HCT116 (cell line): Measurements from ENCODE around the gene CXCL10. TPM values are rescaled to one million over a fixed set of nuclear protein-coding genes. Genes with fewer than 3 reads are reported as not detected.

Experiments
- ATAC-seq: fragments of 200-7000 bp; cut with Tn5 transposase; 2 replicates; pipeline ENCODE4 v1.9.1; 2020; ENCODE audit warnings: mild to moderate bottlenecking, moderate library complexity
- BruUV-seq: library from RNA; stranded (reverse); fragments of 400-500 nt; replicated peaks from 2 replicates; lab custom pipeline; 2021; lab: Mats Ljungman, UMichigan
- CTCF ChIA-PET: fragments of 300-600 bp; sonication (Branson Sonifier 250); formaldehyde crosslinking; loops from one replicate; lab custom pipeline; 2021; ENCODE audit warnings: antibody characterized with exemption; lab: Charles Lee
- POLR2A ChIA-PET: fragments of 300-600, 350-600 bp; sonication (Branson Sonifier 250); formaldehyde crosslinking; loops from one replicate; lab custom pipeline; 2021; ENCODE audit warnings: antibody characterized with exemption; lab: Charles Lee
- RAD21 ChIA-PET, 2 experiments: fragments of 300-600 bp; sonication (Branson Sonifier 250); formaldehyde crosslinking; loops; one replicate each; lab custom pipeline; 2023; ENCODE audit warnings: low total read pairs in 2 of 2; ENCODE audit not compliant: uncharacterized antibody in 2 of 2, unreplicated experiment in 2 of 2, low non-redundant PET in 1 of 2; lab: Charles Lee
- DNase-seq: peaks from one replicate; pipeline ENCODE4 v3.0.0-alpha.2; 2010; ENCODE audit warnings: low read depth, low spot score
- H2AFZ ChIP-seq: fragments of 200-600 bp; shearing (Covaris generic), sonication (generic); 2 replicates; pipeline ENCODE4 v1.6.1; 2017; ENCODE audit warnings: low read depth, mixed run types, mixed read lengths, antibody characterized with exemption, low read length; ENCODE audit not compliant: poor library complexity, severe bottlenecking
- H3K27ac ChIP-seq: 2 replicates; pipeline ENCODE4 v1.5.1; 2012; ENCODE audit warnings: low read depth, low read length
- H3K27me3 ChIP-seq: fragments of 200-600 bp; sonication (generic); 2 replicates; pipeline ENCODE4 v1.6.1; 2016; ENCODE audit warnings: mixed run types, low read length, mixed read lengths; ENCODE audit not compliant: insufficient read depth
- H3K36me3 ChIP-seq, 2 experiments: fragments of 200-500 bp in 1 of 2; fragments of 200-600 bp in 1 of 2; sonication (Bioruptor generic) in 1 of 2; sonication (generic) in 1 of 2; 2 replicates each; pipeline versions ENCODE4 v1.5.1 to v1.6.1; 2014 to 2016; ENCODE audit warnings: low read length in 2 of 2, inconsistent platforms in 1 of 2, mixed read lengths in 1 of 2, mixed run types in 1 of 2; ENCODE audit not compliant: insufficient read depth in 2 of 2, control insufficient read depth in 1 of 2
- H3K4me1 ChIP-seq, 2 experiments: fragments of 200-600 bp in 1 of 2; sonication (generic) in 1 of 2; 2 replicates each; pipeline versions ENCODE4 v1.5.1 to v1.6.1; 2012 to 2017; ENCODE audit warnings: low read length in 2 of 2, inconsistent platforms in 1 of 2, mild to moderate bottlenecking in 1 of 2, mixed read lengths in 1 of 2, mixed run types in 1 of 2, moderate library complexity in 1 of 2; ENCODE audit not compliant: insufficient read depth in 2 of 2, control insufficient read depth in 1 of 2
- H3K4me2 ChIP-seq: fragments of 200-600 bp; sonication (generic); 2 replicates; pipeline ENCODE4 v1.6.1; 2017; ENCODE audit warnings: mixed run types, low read length, mixed read lengths
- H3K4me3 ChIP-seq, 2 experiments: fragments of 200-600 bp in 1 of 2; sonication (generic) in 1 of 2; replicated peaks in 1 of 2; 2 replicates each; pipeline ENCODE4 v1.5.1; 2011 to 2016; ENCODE audit warnings: low read length in 2 of 2, control low read depth in 1 of 2, low read depth in 1 of 2, mild to moderate bottlenecking in 1 of 2, mixed read lengths in 1 of 2, mixed run types in 1 of 2
- H3K79me2 ChIP-seq: fragments of 200-600 bp; sonication (generic); 2 replicates; pipeline ENCODE4 v1.6.1; 2017; ENCODE audit warnings: mild to moderate bottlenecking, mixed run types, low read length, moderate library complexity, mixed read lengths; ENCODE audit not compliant: insufficient read depth
- H3K9ac ChIP-seq: fragments of 200-600 bp; sonication (generic); 2 replicates; pipeline ENCODE4 v1.6.1; 2016; ENCODE audit warnings: low read length, mixed read lengths
- H3K9me2 ChIP-seq: fragments of 200-600 bp; sonication (generic), shearing (Covaris generic); 2 replicates; pipeline ENCODE4 v1.6.1; 2017; ENCODE audit warnings: mixed run types, mild to moderate bottlenecking, moderate library complexity; ENCODE audit not compliant: insufficient read depth
- H3K9me3 ChIP-seq, 2 experiments: fragments of 200-500 bp in 1 of 2; fragments of 200-600 bp in 1 of 2; sonication (Bioruptor generic) in 1 of 2; sonication (generic) in 1 of 2; 2 replicates each; pipeline ENCODE4 v1.6.1; 2014 to 2017; ENCODE audit warnings: low read length in 2 of 2, mixed read lengths in 2 of 2, inconsistent platforms in 1 of 2, low read depth in 1 of 2, mild to moderate bottlenecking in 1 of 2, mixed run types in 1 of 2, moderate library complexity in 1 of 2; ENCODE audit not compliant: control insufficient read depth in 1 of 2, insufficient read depth in 1 of 2
- H4K20me1 ChIP-seq: fragments of 200-600 bp; sonication (generic), shearing (Covaris generic); 2 replicates; pipeline ENCODE4 v1.6.1; 2017; ENCODE audit warnings: mixed run types, mild to moderate bottlenecking, moderate library complexity; ENCODE audit not compliant: insufficient read depth
- EGR1 ChIP-seq: IDR thresholded peaks from 2 replicates; pipeline ENCODE4 v1.6.1; 2012; ENCODE audit warnings: low read depth
- FOSL1 ChIP-seq: IDR thresholded peaks from 2 replicates; pipeline ENCODE4 v1.6.1; 2012; ENCODE audit warnings: low read depth
- JUND ChIP-seq: IDR thresholded peaks from 2 replicates; pipeline ENCODE4 v1.6.1; 2012
- POLR2A ChIP-seq: IDR thresholded peaks from 2 replicates; pipeline ENCODE4 v1.7.0; 2011; ENCODE audit warnings: borderline replicate concordance; ENCODE audit not compliant: insufficient read depth, insufficient read length; ENCODE audit errors: extremely low read depth
- SP1 ChIP-seq: IDR thresholded peaks from 2 replicates; pipeline ENCODE4 v1.6.1; 2012; ENCODE audit warnings: low read depth
- TCF7L2 ChIP-seq: IDR thresholded peaks from 2 replicates; pipeline ENCODE4 v1.7.0; 2011; ENCODE audit warnings: borderline replicate concordance, inconsistent platforms; ENCODE audit not compliant: insufficient read depth, insufficient read length; ENCODE audit errors: extremely low read depth
- YY1 ChIP-seq: IDR thresholded peaks from 2 replicates; pipeline ENCODE4 v1.6.1; 2011; ENCODE audit warnings: low read length, low read depth, moderate library complexity, mild to moderate bottlenecking; ENCODE audit not compliant: insufficient replicate concordance; ENCODE audit errors: extremely low read depth
- ZFX ChIP-seq: fragments of 450-650 bp; IDR thresholded peaks from 2 replicates; pipeline ENCODE4 v1.6.1; 2017
- ZNF274 ChIP-seq: fragments of 200-500 bp; sonication (Bioruptor generic); IDR thresholded peaks from 2 replicates; pipeline ENCODE4 v1.6.1; 2014; ENCODE audit warnings: mild to moderate bottlenecking, low read depth, low read length, inconsistent platforms
- intact Hi-C: fragments of 100-400 bp; cut with micrococcal nuclease; formaldehyde crosslinking; loops from 2 replicates; pipeline ENCODE4 v1.10.0; 2022
- total RNA-seq: library from RNA; stranded (reverse); gene quantifications from one replicate; pipeline ENCODE4 v1.2.1, GENCODE V29; 2021; ENCODE audit not compliant: unreplicated experiment
- TF ChIP-seq, protein P1 (sequence below): IDR thresholded peaks from 2 replicates; pipeline ENCODE4 v1.6.1; 2012; ENCODE audit warnings: low read depth
- TF ChIP-seq, protein P2 (sequence below), 3 experiments: fragments of 200-600 bp in 1 of 3; sonication (generic) in 1 of 3; IDR thresholded peaks in 2 of 3; conservative IDR thresholded peaks in 1 of 3; 2 replicates each; pipeline ENCODE4 v1.5.1; 2012 to 2017; ENCODE audit warnings: low read depth in 2 of 3, low read length in 2 of 3, antibody characterized with exemption in 1 of 3, borderline replicate concordance in 1 of 3, control low read depth in 1 of 3, mild to moderate bottlenecking in 1 of 3, mixed read lengths in 1 of 3, mixed run types in 1 of 3, moderate library complexity in 1 of 3; ENCODE audit not compliant: insufficient read depth in 1 of 3
- TF ChIP-seq, protein P3 (sequence below): IDR thresholded peaks from 2 replicates; pipeline ENCODE4 v1.6.1; 2012
- TF ChIP-seq, protein P4 (sequence below): IDR thresholded peaks from 2 replicates; pipeline ENCODE4 v1.6.1; 2012
- TF ChIP-seq, protein P5 (sequence below): IDR thresholded peaks from 2 replicates; pipeline ENCODE4 v1.6.1; 2011; ENCODE audit warnings: mild to moderate bottlenecking, low read length, moderate library complexity; ENCODE audit not compliant: insufficient replicate concordance; ENCODE audit errors: extremely low read depth

The CXCL10 gene
- total RNA-seq, 1 experiment from 2014 or later, result not detected

DNA sequence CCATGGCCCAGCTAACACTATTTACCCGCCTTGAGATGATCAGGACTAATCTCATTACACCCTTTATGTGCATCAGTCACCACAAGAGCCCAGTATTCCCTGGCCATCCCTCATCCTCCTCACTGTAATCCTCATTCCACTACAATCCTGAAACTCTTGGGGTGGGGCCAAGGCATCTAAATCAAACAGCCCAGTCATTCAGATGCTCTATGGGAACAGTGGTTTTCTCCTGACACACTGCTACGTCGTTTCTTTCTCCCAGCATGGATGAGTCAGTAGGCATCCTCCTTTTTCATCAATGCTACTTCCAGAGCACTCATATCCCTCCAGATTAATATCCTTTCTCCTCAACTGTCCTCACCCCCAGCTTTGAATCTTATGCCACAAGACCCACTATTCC is 38.2 kb downstream of the CXCL10 start:
- ChIA-PET CTCF (no interaction called here), RAD21 (no interaction called here), POLR2A (no interaction called here)
- DNase-seq (no peak), ATAC-seq (no peak)
- H3K9me2 ChIP-seq, result no peaks in the 10 kb centered on the region
- H3K27me3 ChIP-seq, result no peaks in the 10 kb centered on the region
- H3K4me1 ChIP-seq, result peaks cover 7 to 12% of the 10 kb centered on the region in 2 experiments; a peak in 2 of 4 replicates
- H3K4me2 ChIP-seq, result no peak overlapping the region
- peaks cover 6 to 9% of the 10 kb centered on the region in 2 experiments; a peak in 3 of 4 replicates for H3K36me3 ChIP-seq
- TF ChIP-seq, protein P1, sequence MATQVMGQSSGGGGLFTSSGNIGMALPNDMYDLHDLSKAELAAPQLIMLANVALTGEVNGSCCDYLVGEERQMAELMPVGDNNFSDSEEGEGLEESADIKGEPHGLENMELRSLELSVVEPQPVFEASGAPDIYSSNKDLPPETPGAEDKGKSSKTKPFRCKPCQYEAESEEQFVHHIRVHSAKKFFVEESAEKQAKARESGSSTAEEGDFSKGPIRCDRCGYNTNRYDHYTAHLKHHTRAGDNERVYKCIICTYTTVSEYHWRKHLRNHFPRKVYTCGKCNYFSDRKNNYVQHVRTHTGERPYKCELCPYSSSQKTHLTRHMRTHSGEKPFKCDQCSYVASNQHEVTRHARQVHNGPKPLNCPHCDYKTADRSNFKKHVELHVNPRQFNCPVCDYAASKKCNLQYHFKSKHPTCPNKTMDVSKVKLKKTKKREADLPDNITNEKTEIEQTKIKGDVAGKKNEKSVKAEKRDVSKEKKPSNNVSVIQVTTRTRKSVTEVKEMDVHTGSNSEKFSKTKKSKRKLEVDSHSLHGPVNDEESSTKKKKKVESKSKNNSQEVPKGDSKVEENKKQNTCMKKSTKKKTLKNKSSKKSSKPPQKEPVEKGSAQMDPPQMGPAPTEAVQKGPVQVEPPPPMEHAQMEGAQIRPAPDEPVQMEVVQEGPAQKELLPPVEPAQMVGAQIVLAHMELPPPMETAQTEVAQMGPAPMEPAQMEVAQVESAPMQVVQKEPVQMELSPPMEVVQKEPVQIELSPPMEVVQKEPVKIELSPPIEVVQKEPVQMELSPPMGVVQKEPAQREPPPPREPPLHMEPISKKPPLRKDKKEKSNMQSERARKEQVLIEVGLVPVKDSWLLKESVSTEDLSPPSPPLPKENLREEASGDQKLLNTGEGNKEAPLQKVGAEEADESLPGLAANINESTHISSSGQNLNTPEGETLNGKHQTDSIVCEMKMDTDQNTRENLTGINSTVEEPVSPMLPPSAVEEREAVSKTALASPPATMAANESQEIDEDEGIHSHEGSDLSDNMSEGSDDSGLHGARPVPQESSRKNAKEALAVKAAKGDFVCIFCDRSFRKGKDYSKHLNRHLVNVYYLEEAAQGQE, result no peak
- TF ChIP-seq, protein P2, sequence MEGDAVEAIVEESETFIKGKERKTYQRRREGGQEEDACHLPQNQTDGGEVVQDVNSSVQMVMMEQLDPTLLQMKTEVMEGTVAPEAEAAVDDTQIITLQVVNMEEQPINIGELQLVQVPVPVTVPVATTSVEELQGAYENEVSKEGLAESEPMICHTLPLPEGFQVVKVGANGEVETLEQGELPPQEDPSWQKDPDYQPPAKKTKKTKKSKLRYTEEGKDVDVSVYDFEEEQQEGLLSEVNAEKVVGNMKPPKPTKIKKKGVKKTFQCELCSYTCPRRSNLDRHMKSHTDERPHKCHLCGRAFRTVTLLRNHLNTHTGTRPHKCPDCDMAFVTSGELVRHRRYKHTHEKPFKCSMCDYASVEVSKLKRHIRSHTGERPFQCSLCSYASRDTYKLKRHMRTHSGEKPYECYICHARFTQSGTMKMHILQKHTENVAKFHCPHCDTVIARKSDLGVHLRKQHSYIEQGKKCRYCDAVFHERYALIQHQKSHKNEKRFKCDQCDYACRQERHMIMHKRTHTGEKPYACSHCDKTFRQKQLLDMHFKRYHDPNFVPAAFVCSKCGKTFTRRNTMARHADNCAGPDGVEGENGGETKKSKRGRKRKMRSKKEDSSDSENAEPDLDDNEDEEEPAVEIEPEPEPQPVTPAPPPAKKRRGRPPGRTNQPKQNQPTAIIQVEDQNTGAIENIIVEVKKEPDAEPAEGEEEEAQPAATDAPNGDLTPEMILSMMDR (IDR thresholded peaks at IDR 0.05 in 2 of 3, conservative IDR thresholded peaks at IDR 0.05 in 1 of 3; ENCODE audit: borderline replicate concordance in 1 of 3, insufficient read depth in 1 of 3, low read depth in 2 of 3, low read length in 2 of 3), result no peak
- TF ChIP-seq, protein P3, sequence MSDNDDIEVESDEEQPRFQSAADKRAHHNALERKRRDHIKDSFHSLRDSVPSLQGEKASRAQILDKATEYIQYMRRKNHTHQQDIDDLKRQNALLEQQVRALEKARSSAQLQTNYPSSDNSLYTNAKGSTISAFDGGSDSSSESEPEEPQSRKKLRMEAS, result no peak
- TF ChIP-seq ZFX, result no peak
- TF ChIP-seq, protein P4, sequence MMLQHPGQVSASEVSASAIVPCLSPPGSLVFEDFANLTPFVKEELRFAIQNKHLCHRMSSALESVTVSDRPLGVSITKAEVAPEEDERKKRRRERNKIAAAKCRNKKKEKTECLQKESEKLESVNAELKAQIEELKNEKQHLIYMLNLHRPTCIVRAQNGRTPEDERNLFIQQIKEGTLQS, result no peak
- no peak for TF ChIP-seq SP1
- no peak for TF ChIP-seq FOSL1
- no peak for TF ChIP-seq TCF7L2
- TF ChIP-seq, protein P5, sequence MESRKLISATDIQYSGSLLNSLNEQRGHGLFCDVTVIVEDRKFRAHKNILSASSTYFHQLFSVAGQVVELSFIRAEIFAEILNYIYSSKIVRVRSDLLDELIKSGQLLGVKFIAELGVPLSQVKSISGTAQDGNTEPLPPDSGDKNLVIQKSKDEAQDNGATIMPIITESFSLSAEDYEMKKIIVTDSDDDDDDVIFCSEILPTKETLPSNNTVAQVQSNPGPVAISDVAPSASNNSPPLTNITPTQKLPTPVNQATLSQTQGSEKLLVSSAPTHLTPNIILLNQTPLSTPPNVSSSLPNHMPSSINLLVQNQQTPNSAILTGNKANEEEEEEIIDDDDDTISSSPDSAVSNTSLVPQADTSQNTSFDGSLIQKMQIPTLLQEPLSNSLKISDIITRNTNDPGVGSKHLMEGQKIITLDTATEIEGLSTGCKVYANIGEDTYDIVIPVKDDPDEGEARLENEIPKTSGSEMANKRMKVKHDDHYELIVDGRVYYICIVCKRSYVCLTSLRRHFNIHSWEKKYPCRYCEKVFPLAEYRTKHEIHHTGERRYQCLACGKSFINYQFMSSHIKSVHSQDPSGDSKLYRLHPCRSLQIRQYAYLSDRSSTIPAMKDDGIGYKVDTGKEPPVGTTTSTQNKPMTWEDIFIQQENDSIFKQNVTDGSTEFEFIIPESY, result no peak
- TF ChIP-seq JUND, result no peak
- no peak for TF ChIP-seq YY1
- TF ChIP-seq POLR2A, result no peak
- TF ChIP-seq EGR1, result no peak
- no peak for TF ChIP-seq ZNF274
- no peaks in the 10 kb centered on the region for H3K9me3 ChIP-seq
- H3K4me3 ChIP-seq, result no peak overlapping the region
- H3K79me2 ChIP-seq, result peaks cover 91% of the 10 kb centered on the region
- no peak overlapping the region for H3K27ac ChIP-seq
- no peak overlapping the region for H2AFZ ChIP-seq
- intact Hi-C loops, result no loop called here
- no TSS peak for BruUV-seq
- H3K9ac ChIP-seq, result no peak overlapping the region
- H4K20me1 ChIP-seq, result peaks cover 5% of the 10 kb centered on the region; the same call in 1 of the 2 replicates
